NCI-H82 treated with DMSO at 0.1 percent for 48 hours (cell line): Measurements from ENCODE around the gene ARL6IP5.

Source experiments
- DNase-seq: peaks from one replicate; lab custom pipeline; 2025; ENCODE audit not compliant: unreplicated experiment; lab: John Stamatoyannopoulos, UW

Gene ARL6IP5, protein sequence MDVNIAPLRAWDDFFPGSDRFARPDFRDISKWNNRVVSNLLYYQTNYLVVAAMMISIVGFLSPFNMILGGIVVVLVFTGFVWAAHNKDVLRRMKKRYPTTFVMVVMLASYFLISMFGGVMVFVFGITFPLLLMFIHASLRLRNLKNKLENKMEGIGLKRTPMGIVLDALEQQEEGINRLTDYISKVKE

GRCh38 chr3:69084326-69085167, at the start of gene ARL6IP5:
TSS of gene ARL6IP5 (plus strand) at chr3:69084937. CDS start at chr3:69085048, 111 bp downstream.
- DNase-seq: peak; percentile 87

GRCh38 chr3:69044608-69045007, 40.1 kb upstream of the ARL6IP5 start:
- no peak for DNase-seq

DNA sequence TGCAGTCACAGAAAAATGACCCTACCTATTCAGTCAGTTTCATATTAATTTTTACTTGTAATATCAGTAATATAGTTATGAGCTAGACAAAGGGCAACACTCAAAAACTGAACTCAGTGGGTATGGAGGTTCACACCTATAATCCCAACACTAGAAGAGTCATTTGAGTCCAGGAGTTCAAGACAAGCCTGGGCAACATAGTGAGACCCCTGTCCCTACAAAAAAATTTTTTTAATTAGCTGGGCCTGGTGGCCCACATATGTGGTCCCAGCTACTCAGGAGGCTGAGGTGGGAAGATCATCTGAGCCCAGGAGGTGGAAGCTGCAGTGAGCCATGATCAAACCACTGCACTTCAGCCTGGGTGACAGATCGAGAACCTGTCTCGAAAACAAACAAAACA, 35.7 kb upstream of the ARL6IP5 start:
- DNase-seq: no peak

- no peak for DNase-seq
Observed at GRCh38 chr3:69051756-69052471, 32.8 kb upstream of the ARL6IP5 start, which contains the start of gene TMF1. TSS of gene TMF1 (minus strand) at chr3:69052333. CDS start at chr3:69052086, 247 bp downstream.

- DNase-seq: no peak
Observed at GRCh38 chr3:69052472-69052898, 32.3 kb upstream of the ARL6IP5 start.

DNA sequence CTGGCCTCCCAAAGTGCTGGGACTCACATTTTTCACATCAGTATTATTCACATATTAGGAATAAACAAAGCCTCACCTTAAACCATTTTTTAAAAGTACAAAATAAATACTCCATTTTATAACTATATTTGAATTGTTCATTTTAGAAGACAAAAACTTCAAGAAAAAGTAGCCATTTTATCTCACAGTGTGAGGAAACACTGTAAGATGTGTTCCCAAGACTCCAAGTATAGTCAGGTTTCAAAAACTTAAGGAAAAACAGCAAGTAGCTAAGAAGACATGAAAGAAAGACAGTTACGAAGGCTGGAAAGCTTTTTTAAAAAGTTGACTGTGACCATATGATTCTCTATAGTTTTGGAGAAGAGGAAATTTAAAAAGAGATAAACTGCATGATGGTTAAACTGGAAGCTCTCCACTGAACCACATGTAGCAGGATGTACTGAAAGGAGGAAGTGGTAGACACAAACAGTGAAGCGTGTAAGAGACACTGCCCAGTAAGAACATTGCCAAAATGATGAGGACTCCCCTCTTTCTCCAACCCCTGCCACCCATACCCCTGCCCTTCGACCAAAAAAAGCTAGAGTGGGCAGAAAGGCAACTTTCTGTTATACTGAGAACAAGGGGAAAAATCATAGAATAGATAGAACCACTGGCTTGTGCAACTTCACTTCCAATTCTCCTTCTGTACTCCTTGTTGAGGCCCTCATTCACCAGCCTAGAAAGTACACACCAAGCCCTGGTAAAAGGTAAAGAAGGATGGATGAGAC, 26.4 kb upstream of the ARL6IP5 start:
- no peak for DNase-seq

DNA sequence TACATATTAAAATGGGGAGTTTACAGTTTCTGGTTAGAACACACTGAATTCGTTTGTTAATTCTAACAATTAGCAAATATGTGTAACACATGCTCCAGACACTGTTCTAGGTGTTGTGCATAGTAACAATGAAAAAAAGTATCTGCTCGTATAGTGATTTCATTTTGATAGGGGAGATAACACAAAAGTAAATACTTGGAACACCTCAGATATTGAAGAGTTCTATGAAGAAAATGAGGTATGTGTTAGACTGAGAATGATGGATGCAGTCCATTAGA, 25.9 kb upstream of the ARL6IP5 start:
- no peak for DNase-seq

- no peak for DNase-seq
Observed at GRCh38 chr3:69059688-69060087, 25.0 kb upstream of the ARL6IP5 start.

DNA sequence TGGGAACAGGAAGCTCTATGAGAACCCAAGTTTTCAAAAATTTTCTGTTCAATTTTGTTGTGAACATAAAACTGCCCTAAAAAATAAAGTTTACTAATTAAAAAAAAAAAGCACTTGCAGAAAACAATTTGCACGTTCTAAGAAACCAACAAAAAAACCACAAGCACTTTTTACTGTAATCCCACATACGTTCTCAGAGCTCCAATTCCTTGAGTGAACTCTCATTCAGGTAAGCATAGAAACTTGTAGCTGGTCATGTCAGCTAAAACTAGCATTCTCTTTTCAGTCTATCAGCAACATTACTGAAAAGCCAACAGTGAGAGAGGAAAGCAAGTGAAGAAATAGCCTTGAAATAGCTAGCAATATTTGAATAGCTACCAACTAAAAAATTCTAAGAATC, 21.1 kb upstream of the ARL6IP5 start:
- DNase-seq: no peak

DNA sequence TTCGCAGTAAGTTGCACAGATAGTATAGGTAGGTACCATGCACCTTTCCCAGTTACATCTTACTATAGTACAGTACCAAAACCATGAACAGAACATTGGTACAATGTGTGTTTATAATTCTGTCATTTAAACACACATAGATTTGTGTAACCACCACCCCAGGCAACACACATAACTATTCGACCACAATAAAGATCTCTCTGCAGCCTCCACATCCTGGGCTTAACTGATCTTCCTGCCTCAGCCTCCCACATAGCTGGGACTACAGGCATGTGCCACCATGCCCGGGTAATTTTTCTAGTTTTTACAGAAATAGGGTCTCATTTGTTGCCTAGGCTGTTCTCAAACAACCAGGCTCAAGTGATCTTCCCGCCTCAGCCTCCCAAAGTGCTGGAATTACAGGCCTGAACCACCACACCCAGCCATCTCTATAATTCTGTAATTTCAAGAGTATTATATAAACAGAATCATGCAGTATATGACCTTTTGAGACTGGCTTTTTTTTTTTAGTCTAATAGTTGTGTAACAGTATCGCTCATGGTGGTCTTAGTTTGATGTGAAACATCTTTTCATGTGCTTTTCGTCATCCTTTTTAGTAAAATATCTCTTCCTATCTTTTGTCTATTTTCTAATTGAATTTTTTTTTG, 19.3 kb upstream of the ARL6IP5 start:
- no peak for DNase-seq

DNA sequence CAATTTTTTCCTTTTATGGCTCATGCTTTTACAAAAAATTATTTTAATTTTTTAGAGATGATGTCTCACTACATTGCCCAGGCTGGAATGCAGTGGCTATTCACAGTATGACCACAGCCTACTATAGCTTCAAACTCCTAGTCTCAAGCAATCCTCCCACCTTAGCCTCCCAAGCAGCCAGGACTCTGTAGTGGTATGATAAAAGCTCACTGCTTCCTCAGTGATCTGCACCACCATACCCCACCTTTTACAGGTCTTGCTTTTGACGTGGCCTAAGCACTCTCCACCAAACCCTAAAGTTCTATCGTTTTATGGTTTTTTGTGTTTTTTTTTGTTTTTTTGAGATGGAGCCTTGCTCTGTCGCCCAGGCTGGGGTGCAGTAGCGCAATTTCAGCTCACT, 18.6 kb upstream of the ARL6IP5 start:
- DNase-seq: no peak

GRCh38 chr3:69072928-69073327, 11.8 kb upstream of the ARL6IP5 start:
- peak; percentile 99 for DNase-seq

GRCh38 chr3:69079269-69080159, 5.2 kb upstream of the ARL6IP5 start:
- DNase-seq: peak; percentile 30

GRCh38 chr3:69080233-69080920, 4.4 kb upstream of the ARL6IP5 start, which contains the start of gene UBA3:
TSS of gene UBA3 (minus strand) at chr3:69080365. CDS start at chr3:69080353, 12 bp downstream.
- peak; percentile 80 for DNase-seq

GRCh38 chr3:69081583-69082262, 3.0 kb upstream of the ARL6IP5 start:
- DNase-seq: peak; percentile 79

GRCh38 chr3:69082361-69082760, 2.4 kb upstream of the ARL6IP5 start:
- no peak for DNase-seq

GRCh38 chr3:69082805-69083204, 1.9 kb upstream of the ARL6IP5 start:
- DNase-seq: peak; percentile 85

GRCh38 chr3:69085168-69085832, 563 bp downstream of the ARL6IP5 start:
- no peak for DNase-seq
